HG02840 (cell line): ENCODE data around the gene CRABP1.

Source experiments
- ATAC-seq: cut with Tn5 transposase; IDR thresholded peaks from one replicate; pipeline ENCODE4 v1.9.1; 2021; ENCODE audit warnings: mild to moderate bottlenecking, moderate library complexity, moderate number of reproducible peaks; ENCODE audit not compliant: unreplicated experiment, low FRiP score

Gene CRABP1

DNA sequence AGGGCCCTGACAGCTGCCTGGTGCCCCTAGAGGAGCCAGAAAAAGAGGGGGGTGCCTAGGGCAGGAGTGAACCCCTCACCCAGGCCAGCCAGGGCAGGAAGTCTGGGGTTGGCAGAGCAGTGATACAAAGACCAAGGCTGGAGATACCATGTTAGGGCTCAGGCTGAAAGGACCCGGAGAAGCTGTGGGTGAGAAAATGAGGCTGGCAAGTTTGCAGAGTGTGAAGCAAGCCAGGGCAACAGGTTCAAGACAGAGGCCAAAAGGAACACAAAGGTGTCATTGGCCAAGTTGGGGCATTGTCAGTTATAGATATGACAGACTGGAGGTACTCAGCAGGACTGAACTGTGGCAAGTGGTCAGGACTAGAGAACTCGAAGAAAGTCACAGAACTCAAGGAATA, 57.2 kb downstream of the CRABP1 start:
- no peak for ATAC-seq
